Gastrocnemius medialis (tissue), 4 donors: ENCODE data around the gene HSPA8.

Experiments used
- POLR2A ChIP-seq, 2 donors: fragments of 450-650 bp; IDR thresholded peaks; one replicate each; pipeline ENCODE4 v1.6.1; 2017; ENCODE audit warnings: antibody characterized with exemption in 2 of 2, mild to moderate bottlenecking in 2 of 2, moderate library complexity in 2 of 2
- TF ChIP-seq, protein P1 (sequence below), 5 experiments: fragments of 450-650 bp in 3 of 5; fragments of 200-600 bp in 2 of 5; sonication (generic) in 2 of 5; IDR thresholded peaks in 4 of 5; conservative IDR thresholded peaks in 1 of 5; 1 replicate in 4 of 5; 2 replicates in 1 of 5; pipeline ENCODE4 v1.5.1; 2016 to 2019; ENCODE audit warnings: antibody characterized with exemption in 5 of 5, mild to moderate bottlenecking in 3 of 5, moderate library complexity in 3 of 5

- TF ChIP-seq, protein P1, sequence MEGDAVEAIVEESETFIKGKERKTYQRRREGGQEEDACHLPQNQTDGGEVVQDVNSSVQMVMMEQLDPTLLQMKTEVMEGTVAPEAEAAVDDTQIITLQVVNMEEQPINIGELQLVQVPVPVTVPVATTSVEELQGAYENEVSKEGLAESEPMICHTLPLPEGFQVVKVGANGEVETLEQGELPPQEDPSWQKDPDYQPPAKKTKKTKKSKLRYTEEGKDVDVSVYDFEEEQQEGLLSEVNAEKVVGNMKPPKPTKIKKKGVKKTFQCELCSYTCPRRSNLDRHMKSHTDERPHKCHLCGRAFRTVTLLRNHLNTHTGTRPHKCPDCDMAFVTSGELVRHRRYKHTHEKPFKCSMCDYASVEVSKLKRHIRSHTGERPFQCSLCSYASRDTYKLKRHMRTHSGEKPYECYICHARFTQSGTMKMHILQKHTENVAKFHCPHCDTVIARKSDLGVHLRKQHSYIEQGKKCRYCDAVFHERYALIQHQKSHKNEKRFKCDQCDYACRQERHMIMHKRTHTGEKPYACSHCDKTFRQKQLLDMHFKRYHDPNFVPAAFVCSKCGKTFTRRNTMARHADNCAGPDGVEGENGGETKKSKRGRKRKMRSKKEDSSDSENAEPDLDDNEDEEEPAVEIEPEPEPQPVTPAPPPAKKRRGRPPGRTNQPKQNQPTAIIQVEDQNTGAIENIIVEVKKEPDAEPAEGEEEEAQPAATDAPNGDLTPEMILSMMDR (IDR thresholded peaks at IDR 0.05 in 4 of 5, conservative IDR thresholded peaks at IDR 0.05 in 1 of 5), result no peak
- no peak for TF ChIP-seq POLR2A (IDR thresholded peaks at IDR 0.05)
These were observed 21.7 kb upstream of the HSPA8 start for GRCh38 chr11:123083623-123084029.
